H9 (cell line): Measurements from ENCODE around the gene HDHD3. TPM values are rescaled to one million over a fixed set of nuclear protein-coding genes. Genes with fewer than 3 reads are reported as not detected.

Experiments used
- DNase-seq: peaks from one replicate; pipeline ENCODE4 v3.0.0-alpha.2; 2017
- H2AFZ ChIP-seq: one replicate; pipeline ENCODE4 v1.6.1; 2013; ENCODE audit warnings: mild to moderate bottlenecking, low read length, control low read depth, moderate library complexity
- H2AK5ac ChIP-seq: 2 replicates; pipeline ENCODE4 v1.6.1; 2013; ENCODE audit warnings: low read length, control low read depth, mixed read lengths; ENCODE audit not compliant: insufficient read length
- H2BK120ac ChIP-seq: one replicate; pipeline ENCODE4 v1.6.1; 2013; ENCODE audit warnings: low read depth, mild to moderate bottlenecking, low read length, control low read depth, inconsistent platforms; ENCODE audit not compliant: poor library complexity, severe bottlenecking
- H2BK12ac ChIP-seq: 2 replicates; pipeline ENCODE4 v1.6.1; 2013; ENCODE audit warnings: low read length, control low read depth, mixed read lengths, low read depth; ENCODE audit not compliant: insufficient read length
- H2BK15ac ChIP-seq: 2 replicates; pipeline ENCODE4 v1.6.1; 2013; ENCODE audit warnings: low read depth, low read length, control low read depth
- H2BK20ac ChIP-seq: one replicate; pipeline ENCODE4 v1.6.1; 2013; ENCODE audit warnings: low read depth, mild to moderate bottlenecking, low read length, control low read depth, inconsistent platforms; ENCODE audit not compliant: poor library complexity, severe bottlenecking
- H2BK5ac ChIP-seq: 2 replicates; pipeline ENCODE4 v1.6.1; 2013; ENCODE audit warnings: low read length, control low read depth, mixed read lengths; ENCODE audit not compliant: insufficient read length
- H3K14ac ChIP-seq: 2 replicates; pipeline ENCODE4 v1.6.1; 2013; ENCODE audit warnings: low read length, control low read depth; ENCODE audit not compliant: insufficient read depth
- H3K18ac ChIP-seq: 2 replicates; pipeline ENCODE4 v1.6.1; 2013; ENCODE audit warnings: low read depth, mild to moderate bottlenecking, mixed read lengths, low read length, control low read depth; ENCODE audit not compliant: insufficient read length
- H3K23ac ChIP-seq: 2 replicates; pipeline ENCODE4 v1.6.1; 2013; ENCODE audit warnings: low read length, control low read depth, mixed read lengths, low read depth; ENCODE audit not compliant: insufficient read length
- H3K23me2 ChIP-seq: 2 replicates; pipeline ENCODE4 v1.6.1; 2013; ENCODE audit warnings: low read depth, mild to moderate bottlenecking, mixed read lengths, low read length, control low read depth; ENCODE audit not compliant: insufficient read length, poor library complexity, severe bottlenecking
- H3K27ac ChIP-seq: 2 replicates; pipeline ENCODE4 v1.5.1; 2013; ENCODE audit warnings: low read length, control low read depth, mixed read lengths, low read depth; ENCODE audit not compliant: insufficient read length
- H3K27me3 ChIP-seq: 2 replicates; pipeline ENCODE4 v1.6.1; 2013; ENCODE audit warnings: low read length, control low read depth, inconsistent platforms; ENCODE audit not compliant: insufficient read depth
- H3K4ac ChIP-seq: 2 replicates; pipeline ENCODE4 v1.6.1; 2013; ENCODE audit warnings: low read depth, mild to moderate bottlenecking, control low read depth, inconsistent platforms, low read length, moderate library complexity
- H3K4me1 ChIP-seq: 2 replicates; pipeline ENCODE4 v1.6.1; 2013; ENCODE audit warnings: low read length, control low read depth, inconsistent platforms; ENCODE audit not compliant: insufficient read depth
- H3K4me2 ChIP-seq: 2 replicates; pipeline ENCODE4 v1.6.1; 2013; ENCODE audit warnings: low read length, control low read depth, mixed read lengths; ENCODE audit not compliant: insufficient read length, insufficient read depth
- H3K56ac ChIP-seq: 2 replicates; pipeline ENCODE4 v1.6.1; 2013; ENCODE audit warnings: low read depth, mild to moderate bottlenecking, mixed read lengths, low read length, control low read depth; ENCODE audit not compliant: insufficient read length
- H3K79me1 ChIP-seq: 2 replicates; pipeline ENCODE4 v1.6.1; 2013; ENCODE audit warnings: low read depth, mild to moderate bottlenecking, moderate library complexity, low read length, control low read depth, inconsistent platforms; ENCODE audit not compliant: insufficient read depth, poor library complexity, severe bottlenecking
- H3K79me2 ChIP-seq: 2 replicates; pipeline ENCODE4 v1.6.1; 2013; ENCODE audit warnings: low read length, control low read depth, inconsistent platforms; ENCODE audit not compliant: insufficient read depth
- H3K9ac ChIP-seq: 2 replicates; pipeline ENCODE4 v1.6.1; 2013; ENCODE audit warnings: low read length, control low read depth, mixed read lengths; ENCODE audit not compliant: insufficient read length; ENCODE audit errors: extremely low read depth
- H3K9me3 ChIP-seq: one replicate; pipeline ENCODE4 v1.6.1; 2013; ENCODE audit warnings: low read depth, low read length, inconsistent platforms; ENCODE audit not compliant: control insufficient read depth
- H3T11ph ChIP-seq: one replicate; pipeline ENCODE4 v1.6.1; 2013; ENCODE audit warnings: mild to moderate bottlenecking, low read length, control low read depth, inconsistent platforms
- H4K20me1 ChIP-seq: one replicate; pipeline ENCODE4 v1.6.1; 2013; ENCODE audit not compliant: control insufficient read depth, insufficient read length, insufficient read depth
- H4K5ac ChIP-seq: 2 replicates; pipeline ENCODE4 v1.6.1; 2013; ENCODE audit warnings: low read depth, mild to moderate bottlenecking, mixed read lengths, low read length, control low read depth; ENCODE audit not compliant: insufficient read length
- H4K8ac ChIP-seq: replicated peaks from 2 replicates; pipeline ENCODE4 v1.6.1; 2013; ENCODE audit warnings: low read length, control low read depth, mixed read lengths, low read depth; ENCODE audit not compliant: insufficient read length
- H4K91ac ChIP-seq: 2 replicates; pipeline ENCODE4 v1.6.1; 2013; ENCODE audit warnings: low read depth, mild to moderate bottlenecking, moderate library complexity, mixed read lengths, low read length, control low read depth; ENCODE audit not compliant: insufficient read length
- H3K27ac Mint-ChIP-seq, 3 experiments: 2 replicates in 2 of 3; 3 replicates in 1 of 3; pipeline ENCODE4 v1.8.0; 2020 to 2021; ENCODE audit warnings: mixed read lengths in 3 of 3, mild to moderate bottlenecking in 1 of 3, moderate library complexity in 1 of 3
- H3K27me3 Mint-ChIP-seq: 2 replicates; pipeline ENCODE4 v1.8.0; 2021; ENCODE audit warnings: low read depth, mild to moderate bottlenecking, moderate library complexity, mixed read lengths
- H3K36me3 Mint-ChIP-seq, 3 experiments: 2 replicates in 2 of 3; 3 replicates in 1 of 3; pipeline ENCODE4 v1.8.0; 2020 to 2021; ENCODE audit warnings: low read depth in 3 of 3, mixed read lengths in 3 of 3; ENCODE audit not compliant: insufficient read depth in 1 of 3
- H3K4me1 Mint-ChIP-seq, 2 experiments: 2 replicates each; pipeline ENCODE4 v1.8.0; 2020; ENCODE audit warnings: mixed read lengths in 2 of 2
- H3K4me3 Mint-ChIP-seq, 2 experiments: 2 replicates in 1 of 2; 3 replicates in 1 of 2; pipeline ENCODE4 v1.8.0; 2020 to 2021; ENCODE audit warnings: mild to moderate bottlenecking in 2 of 2, mixed read lengths in 2 of 2, moderate library complexity in 1 of 2
- H3K9me3 Mint-ChIP-seq, 2 experiments: 2 replicates in 1 of 2; 3 replicates in 1 of 2; pipeline ENCODE4 v1.8.0; 2020; ENCODE audit warnings: mild to moderate bottlenecking in 2 of 2, mixed read lengths in 2 of 2, moderate library complexity in 1 of 2
- WGBS: extraction: QIAGEN DNeasy Blood & Tissue Kit; methylation state at CpG from one replicate; pipeline ENCODE4 v1.1.7; 2013; ENCODE audit warnings: missing lambda C conversion rate, low lambda C conversion rate, mixed read lengths; ENCODE audit not compliant: insufficient read length; ENCODE audit errors: extremely low coverage; 5-methylcytosine and 5-hydroxymethylcytosine counted together
- total RNA-seq: library from RNA; stranded (reverse); gene quantifications from 2 replicates; pipeline ENCODE4 v1.2.1, GENCODE V29; 2021
- TF ChIP-seq, protein P1 (sequence below): fragments of 200-600 bp; sonication (generic); conservative IDR thresholded peaks from 3 replicates; pipeline ENCODE4 v1.8.0; 2021; ENCODE audit warnings: antibody characterized with exemption, mild to moderate bottlenecking

Gene HDHD3
- total RNA-seq, 1 experiment from 2014 or later = 10.9 TPM

DNA sequence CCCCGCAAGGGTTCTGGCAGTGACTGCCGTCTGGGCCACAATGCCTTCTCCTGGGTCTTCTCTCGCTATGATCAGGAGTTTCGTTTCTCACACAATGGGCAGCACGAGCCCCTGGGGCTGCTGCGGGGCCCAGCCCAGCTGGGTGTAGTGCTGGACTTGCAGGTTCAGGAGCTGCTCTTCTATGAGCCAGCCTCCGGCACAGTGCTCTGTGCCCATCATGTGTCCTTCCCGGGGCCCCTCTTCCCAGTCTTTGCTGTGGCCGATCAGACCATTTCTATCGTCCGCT, 7.0 kb downstream of the HDHD3 start:
- Histone ChIP-seq H2AFZ (no peak overlapping the region), H2AK5ac (no peak overlapping the region), H3K27me3 (no peaks in the 10 kb centered on the region), H2BK12ac (no peak overlapping the region), H3K9me3 (no peaks in the 10 kb centered on the region), H3T11ph (no peak overlapping the region), H4K8ac (no peak overlapping the region), H3K23me2 (peaks cover 3% of the 10 kb centered on the region), H2BK120ac (no peak overlapping the region), H3K4me1 (no peaks in the 10 kb centered on the region), H3K4me2 (no peak overlapping the region), H3K23ac (no peak overlapping the region), H3K56ac (no peak overlapping the region), H3K14ac (no peak overlapping the region), H2BK15ac (no peak overlapping the region), H4K5ac (no peak overlapping the region), H2BK5ac (no peak overlapping the region), H3K79me2 (no peaks in the 10 kb centered on the region), H3K9ac (no peak overlapping the region), H3K27ac (no peak overlapping the region), H4K91ac (no peak overlapping the region), H3K18ac (no peak overlapping the region), H3K79me1 (no peaks in the 10 kb centered on the region), H4K20me1 (no peaks in the 10 kb centered on the region), H3K4ac (no peak overlapping the region), H2BK20ac (no peak overlapping the region)
- no peak overlapping the region for H3K27ac Mint-ChIP-seq
- peaks cover 0 to 24% (median 14%) of the 10 kb centered on the region in 3 experiments; a peak in 5 of 7 replicates for H3K36me3 Mint-ChIP-seq
- H3K27me3 Mint-ChIP-seq = no peaks in the 10 kb centered on the region
- TF ChIP-seq, protein P1, sequence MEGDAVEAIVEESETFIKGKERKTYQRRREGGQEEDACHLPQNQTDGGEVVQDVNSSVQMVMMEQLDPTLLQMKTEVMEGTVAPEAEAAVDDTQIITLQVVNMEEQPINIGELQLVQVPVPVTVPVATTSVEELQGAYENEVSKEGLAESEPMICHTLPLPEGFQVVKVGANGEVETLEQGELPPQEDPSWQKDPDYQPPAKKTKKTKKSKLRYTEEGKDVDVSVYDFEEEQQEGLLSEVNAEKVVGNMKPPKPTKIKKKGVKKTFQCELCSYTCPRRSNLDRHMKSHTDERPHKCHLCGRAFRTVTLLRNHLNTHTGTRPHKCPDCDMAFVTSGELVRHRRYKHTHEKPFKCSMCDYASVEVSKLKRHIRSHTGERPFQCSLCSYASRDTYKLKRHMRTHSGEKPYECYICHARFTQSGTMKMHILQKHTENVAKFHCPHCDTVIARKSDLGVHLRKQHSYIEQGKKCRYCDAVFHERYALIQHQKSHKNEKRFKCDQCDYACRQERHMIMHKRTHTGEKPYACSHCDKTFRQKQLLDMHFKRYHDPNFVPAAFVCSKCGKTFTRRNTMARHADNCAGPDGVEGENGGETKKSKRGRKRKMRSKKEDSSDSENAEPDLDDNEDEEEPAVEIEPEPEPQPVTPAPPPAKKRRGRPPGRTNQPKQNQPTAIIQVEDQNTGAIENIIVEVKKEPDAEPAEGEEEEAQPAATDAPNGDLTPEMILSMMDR = no peak
- no peak for DNase-seq
- peaks cover 8 to 15% of the 10 kb centered on the region in 2 experiments for H3K4me1 Mint-ChIP-seq
- H3K9me3 Mint-ChIP-seq = no peaks in the 10 kb centered on the region
- WGBS = no CpG with 5 or more reads among the region's 11 CpGs
- H3K4me3 Mint-ChIP-seq = no peak overlapping the region
